K562 (cell line): ENCODE data around the gene WDR44.

Experiments
- MYC ChIP-seq, 2 experiments: fragments of 250-450 bp in 1 of 2; sonication (Bioruptor Pico) in 1 of 2; IDR thresholded peaks; 2 replicates each; pipeline versions ENCODE4 v1.5.1 to v1.6.1; 2012 to 2021; ENCODE audit warnings: low read depth in 2 of 2, borderline replicate concordance in 1 of 2, improper control_type of control experiment in 1 of 2, low read length in 1 of 2, mild to moderate bottlenecking in 1 of 2, moderate library complexity in 1 of 2
- NFIC ChIP-seq: fragments of 450-650 bp; IDR thresholded peaks from 2 replicates; pipeline ENCODE4 v1.6.1; 2017; ENCODE audit warnings: mild to moderate bottlenecking, inconsistent platforms
- RAD21 ChIP-seq, 2 experiments: fragments of 250-450 bp in 1 of 2; fragments of 450-650 bp in 1 of 2; sonication (Bioruptor Pico) in 1 of 2; formaldehyde crosslinking in 1 of 2; IDR thresholded peaks in 1 of 2; conservative IDR thresholded peaks in 1 of 2; 2 replicates each; pipeline versions ENCODE4 v1.4.0 to v1.8.0; 2020 to 2022; ENCODE audit warnings: mild to moderate bottlenecking in 2 of 2, moderate library complexity in 1 of 2
- TF ChIP-seq, protein P1 (sequence below), 3 experiments: IDR thresholded peaks in 2 of 3; conservative IDR thresholded peaks in 1 of 3; 2 replicates each; pipeline ENCODE4 v1.5.1; 2011 to 2012; ENCODE audit warnings: low read length in 3 of 3, mild to moderate bottlenecking in 3 of 3, control low read depth in 2 of 3, improper control_type of control experiment in 1 of 3, inconsistent platforms in 1 of 3, low read depth in 1 of 3, mixed read lengths in 1 of 3, moderate library complexity in 1 of 3; ENCODE audit not compliant: insufficient read depth in 2 of 3

DNA sequence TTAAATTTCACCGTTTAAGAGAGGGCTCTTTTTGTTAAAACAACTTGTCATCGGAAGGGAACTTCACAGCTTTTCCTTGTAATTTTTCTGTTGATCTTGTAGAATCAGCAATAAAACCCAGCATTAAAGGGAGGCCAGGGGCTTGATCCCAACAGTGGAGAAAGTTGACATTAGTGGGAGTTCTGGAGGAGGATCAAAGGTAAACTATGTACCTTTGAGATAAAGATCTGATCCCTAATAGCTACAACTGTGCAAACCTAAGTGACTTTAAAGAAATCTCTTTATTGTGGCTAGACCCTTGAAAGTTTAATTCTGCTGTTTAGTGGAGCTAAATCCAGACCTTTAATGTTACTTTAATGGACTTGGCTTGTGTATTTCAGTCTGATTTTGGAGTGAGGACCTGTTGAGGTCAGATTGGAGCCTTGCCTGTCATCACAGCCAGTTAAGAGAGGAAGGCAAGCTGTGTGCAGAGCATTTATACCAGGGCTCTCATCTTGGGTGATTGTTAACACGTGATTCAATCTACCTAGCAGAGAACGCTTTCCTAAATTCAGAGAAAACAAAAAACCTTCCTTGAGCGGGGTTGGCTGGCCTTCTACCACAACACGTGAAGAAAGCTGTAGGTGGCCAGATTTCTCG, 151.4 kb downstream of the WDR44 start:
- TF ChIP-seq MYC (IDR thresholded peaks at IDR 0.05; ENCODE audit: low read depth, low read length), result no peak
- TF ChIP-seq MYC (CRISPR knock-in tag; IDR thresholded peaks at IDR 0.05; ENCODE audit: borderline replicate concordance, low read depth), result no peak
- TF ChIP-seq, protein P1, sequence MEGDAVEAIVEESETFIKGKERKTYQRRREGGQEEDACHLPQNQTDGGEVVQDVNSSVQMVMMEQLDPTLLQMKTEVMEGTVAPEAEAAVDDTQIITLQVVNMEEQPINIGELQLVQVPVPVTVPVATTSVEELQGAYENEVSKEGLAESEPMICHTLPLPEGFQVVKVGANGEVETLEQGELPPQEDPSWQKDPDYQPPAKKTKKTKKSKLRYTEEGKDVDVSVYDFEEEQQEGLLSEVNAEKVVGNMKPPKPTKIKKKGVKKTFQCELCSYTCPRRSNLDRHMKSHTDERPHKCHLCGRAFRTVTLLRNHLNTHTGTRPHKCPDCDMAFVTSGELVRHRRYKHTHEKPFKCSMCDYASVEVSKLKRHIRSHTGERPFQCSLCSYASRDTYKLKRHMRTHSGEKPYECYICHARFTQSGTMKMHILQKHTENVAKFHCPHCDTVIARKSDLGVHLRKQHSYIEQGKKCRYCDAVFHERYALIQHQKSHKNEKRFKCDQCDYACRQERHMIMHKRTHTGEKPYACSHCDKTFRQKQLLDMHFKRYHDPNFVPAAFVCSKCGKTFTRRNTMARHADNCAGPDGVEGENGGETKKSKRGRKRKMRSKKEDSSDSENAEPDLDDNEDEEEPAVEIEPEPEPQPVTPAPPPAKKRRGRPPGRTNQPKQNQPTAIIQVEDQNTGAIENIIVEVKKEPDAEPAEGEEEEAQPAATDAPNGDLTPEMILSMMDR (IDR thresholded peaks at IDR 0.05 in 2 of 3, conservative IDR thresholded peaks at IDR 0.05 in 1 of 3; ENCODE audit: insufficient read depth in 2 of 3, low read depth in 1 of 3, low read length in 3 of 3), result no peak
- TF ChIP-seq RAD21 (CRISPR knock-in tag; conservative IDR thresholded peaks at IDR 0.05 in 1 of 2, IDR thresholded peaks at IDR 0.05 in 1 of 2), result no peak
- TF ChIP-seq NFIC, result no peak
